Esophagus squamous epithelium (tissue), 4 donors: Measurements from ENCODE around the gene TCP11L2.

Experiments
- POLR2A ChIP-seq, 4 donors: fragments of 450-650 bp; IDR thresholded peaks; one replicate each; pipeline ENCODE4 v1.6.1; 2017; ENCODE audit warnings: antibody characterized with exemption in 4 of 4, mild to moderate bottlenecking in 4 of 4, moderate library complexity in 3 of 4
- TF ChIP-seq, protein P1 (sequence below), 6 experiments: fragments of 450-650 bp in 4 of 6; fragments of 200-600 bp in 2 of 6; sonication (generic) in 2 of 6; IDR thresholded peaks; one replicate each; pipeline ENCODE4 v1.5.1; 2016 to 2019; ENCODE audit warnings: antibody characterized with exemption in 6 of 6, mild to moderate bottlenecking in 4 of 6, moderate library complexity in 4 of 6

DNA sequence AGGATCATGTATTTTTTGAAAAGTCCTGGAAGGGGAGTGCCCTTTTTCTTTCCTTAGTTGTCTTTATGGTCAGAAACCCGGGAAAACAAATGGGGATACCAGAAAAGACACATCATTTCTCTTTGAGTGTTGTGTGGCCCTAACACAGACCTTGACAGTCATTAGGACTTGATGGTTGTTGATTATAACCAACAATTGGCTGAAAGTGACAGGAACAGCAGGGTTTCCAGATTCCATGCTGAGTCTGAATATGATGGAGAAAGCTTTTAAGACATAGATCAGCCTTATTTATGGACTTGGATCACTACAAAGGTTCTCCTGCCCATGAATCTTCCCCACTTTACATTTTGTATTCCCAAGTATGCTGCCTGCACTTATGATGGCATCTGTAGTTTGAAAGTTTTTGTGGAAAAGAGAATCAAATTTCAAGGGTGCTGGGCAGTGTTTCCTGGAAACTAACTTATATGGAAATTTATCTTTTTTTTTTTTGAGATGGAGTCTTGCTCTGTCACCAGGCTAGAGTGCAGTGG is 85.4 kb downstream of the TCP11L2 start:
- TF ChIP-seq POLR2A (IDR thresholded peaks at IDR 0.05) = no peak
- TF ChIP-seq, protein P1, sequence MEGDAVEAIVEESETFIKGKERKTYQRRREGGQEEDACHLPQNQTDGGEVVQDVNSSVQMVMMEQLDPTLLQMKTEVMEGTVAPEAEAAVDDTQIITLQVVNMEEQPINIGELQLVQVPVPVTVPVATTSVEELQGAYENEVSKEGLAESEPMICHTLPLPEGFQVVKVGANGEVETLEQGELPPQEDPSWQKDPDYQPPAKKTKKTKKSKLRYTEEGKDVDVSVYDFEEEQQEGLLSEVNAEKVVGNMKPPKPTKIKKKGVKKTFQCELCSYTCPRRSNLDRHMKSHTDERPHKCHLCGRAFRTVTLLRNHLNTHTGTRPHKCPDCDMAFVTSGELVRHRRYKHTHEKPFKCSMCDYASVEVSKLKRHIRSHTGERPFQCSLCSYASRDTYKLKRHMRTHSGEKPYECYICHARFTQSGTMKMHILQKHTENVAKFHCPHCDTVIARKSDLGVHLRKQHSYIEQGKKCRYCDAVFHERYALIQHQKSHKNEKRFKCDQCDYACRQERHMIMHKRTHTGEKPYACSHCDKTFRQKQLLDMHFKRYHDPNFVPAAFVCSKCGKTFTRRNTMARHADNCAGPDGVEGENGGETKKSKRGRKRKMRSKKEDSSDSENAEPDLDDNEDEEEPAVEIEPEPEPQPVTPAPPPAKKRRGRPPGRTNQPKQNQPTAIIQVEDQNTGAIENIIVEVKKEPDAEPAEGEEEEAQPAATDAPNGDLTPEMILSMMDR (IDR thresholded peaks at IDR 0.05) = no peak
